Activated T-cell treated with anti-CD3 and anti-CD28 coated beads, Interleukin-2, amount 50 U/mL, for 4 hours (primary cell): ENCODE measurements around the gene CTXN1. TPM values are rescaled to one million over a fixed set of nuclear protein-coding genes. Genes with fewer than 3 reads are reported as not detected.
A peak's percentile ranks its signal among the peaks of the same experiment; 100 is the strongest.
"Not testable (repeated sequence)": the region's sequence is repeated elsewhere in the genome, so short reads cannot be mapped to it uniquely, and the experiment has no call there.

ENCODE experiments used
- ATAC-seq, 2 donors: fragments of 200-7000 bp; cut with Tn5 transposase; one replicate each; pipeline ENCODE4 v1.10.0; 2021
- DNase-seq: peaks from one replicate; pipeline ENCODE4 v3.0.0-alpha.2; 2020
- H3K27me3 Mint-ChIP-seq: one replicate; pipeline ENCODE4 v1.8.0; 2021; ENCODE audit warnings: low read depth, mixed read lengths
- H3K36me3 Mint-ChIP-seq: one replicate; pipeline ENCODE4 v1.8.0; 2022; ENCODE audit warnings: mixed read lengths; ENCODE audit not compliant: insufficient read depth
- H3K4me1 Mint-ChIP-seq: one replicate; pipeline ENCODE4 v1.8.0; 2021; ENCODE audit warnings: low read depth, mixed read lengths
- H3K4me3 Mint-ChIP-seq: one replicate; pipeline ENCODE4 v1.8.0; 2021; ENCODE audit warnings: mild to moderate bottlenecking, moderate library complexity, mixed read lengths
- H3K9me3 Mint-ChIP-seq: one replicate; pipeline ENCODE4 v1.8.0; 2021; ENCODE audit warnings: mixed read lengths
- total RNA-seq, 3 donors: library from RNA; stranded (reverse); gene quantifications; one replicate each; pipeline ENCODE4 v1.2.1, GENCODE V29; 2021

The CTXN1 gene
- total RNA-seq, 3 donors from 2014 or later = 0.71 to 1.4 (median 0.95) TPM

GRCh38 chr19:7961920-7962626 lies 36.1 kb upstream of the CTXN1 start:
- Mint-ChIP-seq H3K4me1 (no peaks in the 10 kb centered on the region), H3K27me3 (no peaks in the 10 kb centered on the region), H3K4me3 (no peak overlapping the region), H3K9me3 (no peaks in the 10 kb centered on the region), H3K36me3 (peaks cover 17% of the 10 kb centered on the region)
- DNase-seq (no peak), ATAC-seq (no peak)

- H3K9me3 Mint-ChIP-seq, H3K27me3 Mint-ChIP-seq, H3K4me1 Mint-ChIP-seq, H3K4me3 Mint-ChIP-seq, DNase-seq, ATAC-seq: not testable (repeated sequence)
- H3K36me3 Mint-ChIP-seq = peaks cover 14% of the 10 kb centered on the region
These were observed 35.1 kb upstream of the CTXN1 start for GRCh38 chr19:7961082-7961481.

GRCh38 chr19:7959211-7959610 lies 33.3 kb upstream of the CTXN1 start:
- Mint-ChIP-seq H3K27me3 (no peaks in the 10 kb centered on the region), H3K9me3 (no peaks in the 10 kb centered on the region), H3K4me1 (no peaks in the 10 kb centered on the region), H3K4me3 (no peak overlapping the region), H3K36me3 (peaks cover 14% of the 10 kb centered on the region)
- ATAC-seq = no peak
- no peak for DNase-seq

- Mint-ChIP-seq H3K4me1 (no peaks in the 10 kb centered on the region), H3K9me3 (no peaks in the 10 kb centered on the region), H3K36me3 (peaks cover 4% of the 10 kb centered on the region), H3K4me3 (no peak overlapping the region), H3K27me3 (no peaks in the 10 kb centered on the region)
- no peak for ATAC-seq
- no peak for DNase-seq
These were observed 29.8 kb upstream of the CTXN1 start for GRCh38 chr19:7955696-7956095.

- Mint-ChIP-seq H3K9me3 (no peaks in the 10 kb centered on the region), H3K36me3 (peaks cover 4% of the 10 kb centered on the region), H3K4me3 (no peak overlapping the region), H3K4me1 (no peaks in the 10 kb centered on the region), H3K27me3 (no peaks in the 10 kb centered on the region)
- DNase-seq (no peak), ATAC-seq (no peak)
These were observed 27.6 kb upstream of the CTXN1 start for GRCh38 chr19:7953576-7953975.

GRCh38 chr19:7953060-7953459 lies 27.1 kb upstream of the CTXN1 start:
- Mint-ChIP-seq H3K4me3 (no peak overlapping the region), H3K27me3 (no peaks in the 10 kb centered on the region), H3K9me3 (no peaks in the 10 kb centered on the region), H3K36me3 (peaks cover 3% of the 10 kb centered on the region), H3K4me1 (no peaks in the 10 kb centered on the region)
- DNase-seq (no peak), ATAC-seq (no peak)

- Mint-ChIP-seq H3K36me3 (no peaks in the 10 kb centered on the region), H3K27me3 (no peaks in the 10 kb centered on the region)
- ATAC-seq = no peak
These were observed 22.0 kb upstream of the CTXN1 start for GRCh38 chr19:7947939-7948338.

GRCh38 chr19:7944177-7944761 lies 18.3 kb upstream of the CTXN1 start:
- Mint-ChIP-seq H3K4me3 (peak overlapping the region; percentile 96), H3K27me3 (no peaks in the 10 kb centered on the region), H3K9me3 (no peaks in the 10 kb centered on the region), H3K4me1 (peaks cover 32% of the 10 kb centered on the region), H3K36me3 (peaks cover 8% of the 10 kb centered on the region)
- ATAC-seq (peak; percentile 52 to 53), DNase-seq (peak; percentile 88)

More at GRCh38 chr19:7947939-7948338, 22.0 kb upstream of the CTXN1 start:
- Mint-ChIP-seq H3K9me3 (no peaks in the 10 kb centered on the region), H3K4me1 (peaks cover 13% of the 10 kb centered on the region), H3K4me3 (no peak overlapping the region)
- no peak for DNase-seq

GRCh38 chr19:7943444-7944176 lies 17.7 kb upstream of the CTXN1 start, which contains the start of gene TIMM44:
TIMM44 (minus strand) TSS chr19:7943666; CDS start chr19:7943651, 15 bp downstream.
- Mint-ChIP-seq H3K4me3 (peak within 1 kb of the TSS; percentile 96), H3K36me3 (peaks cover 12% of the 10 kb centered on the region), H3K4me1 (peaks cover 35% of the 10 kb centered on the region), H3K9me3 (no peaks in the 10 kb centered on the region), H3K27me3 (no peaks in the 10 kb centered on the region)
- ATAC-seq (peak; percentile 98), DNase-seq (peak; percentile 98)

- H3K36me3 Mint-ChIP-seq = peaks cover 12% of the 10 kb centered on the region
- no peaks in the 10 kb centered on the region for H3K9me3 Mint-ChIP-seq
- peak; percentile 32 for DNase-seq
- peaks cover 35% of the 10 kb centered on the region for H3K4me1 Mint-ChIP-seq
- H3K27me3 Mint-ChIP-seq = no peaks in the 10 kb centered on the region
- peak; percentile 20 to 21 for ATAC-seq
- H3K4me3 Mint-ChIP-seq = peak overlapping the region; percentile 96
These were observed 17.1 kb upstream of the CTXN1 start for GRCh38 chr19:7942981-7943443.

GRCh38 chr19:7941895-7942596 lies 16.1 kb upstream of the CTXN1 start:
- Mint-ChIP-seq H3K27me3 (no peaks in the 10 kb centered on the region), H3K4me3 (peak overlapping the region; percentile 96), H3K4me1 (peaks cover 35% of the 10 kb centered on the region), H3K36me3 (peaks cover 15% of the 10 kb centered on the region), H3K9me3 (no peaks in the 10 kb centered on the region)
- ATAC-seq (no peak), DNase-seq (no peak)

GRCh38 chr19:7940841-7941240 lies 14.9 kb upstream of the CTXN1 start:
- no peak for DNase-seq
- Mint-ChIP-seq H3K36me3 (peaks cover 15% of the 10 kb centered on the region), H3K4me1 (peaks cover 35% of the 10 kb centered on the region), H3K27me3 (no peaks in the 10 kb centered on the region), H3K9me3 (no peaks in the 10 kb centered on the region), H3K4me3 (peak overlapping the region; percentile 38)
- no peak for ATAC-seq

- no peak for DNase-seq
- peaks cover 3% of the 10 kb centered on the region for H3K4me1 Mint-ChIP-seq
- peaks cover 14% of the 10 kb centered on the region for H3K36me3 Mint-ChIP-seq
- no peak overlapping the region for H3K4me3 Mint-ChIP-seq
- no peaks in the 10 kb centered on the region for H3K9me3 Mint-ChIP-seq
- no peaks in the 10 kb centered on the region for H3K27me3 Mint-ChIP-seq
- no peak for ATAC-seq
These were observed 8.8 kb upstream of the CTXN1 start for GRCh38 chr19:7934766-7935165.
